Panc1 (cell line): Measurements from ENCODE around the gene PTPRR.

Experiments used
- POLR2AphosphoS5 ChIP-seq: IDR thresholded peaks from 2 replicates; pipeline ENCODE4 v1.6.1; 2012; ENCODE audit warnings: mild to moderate bottlenecking, low read depth, low read length, moderate library complexity
- REST ChIP-seq, 2 experiments: IDR thresholded peaks; 2 replicates each; pipeline ENCODE4 v1.6.1; 2011 to 2012; ENCODE audit warnings: low read depth in 2 of 2, control low read depth in 1 of 2, low read length in 1 of 2, mild to moderate bottlenecking in 1 of 2, moderate library complexity in 1 of 2; ENCODE audit not compliant: insufficient read depth in 1 of 2
- TCF7L2 ChIP-seq: IDR thresholded peaks from 2 replicates; pipeline ENCODE4 v1.6.1; 2011; ENCODE audit warnings: mild to moderate bottlenecking, low read depth, low read length, inconsistent platforms
- TF ChIP-seq, protein P1 (sequence below): fragments of 450-650 bp; IDR thresholded peaks from 2 replicates; pipeline ENCODE4 v1.5.1; 2017; ENCODE audit warnings: mild to moderate bottlenecking

DNA sequence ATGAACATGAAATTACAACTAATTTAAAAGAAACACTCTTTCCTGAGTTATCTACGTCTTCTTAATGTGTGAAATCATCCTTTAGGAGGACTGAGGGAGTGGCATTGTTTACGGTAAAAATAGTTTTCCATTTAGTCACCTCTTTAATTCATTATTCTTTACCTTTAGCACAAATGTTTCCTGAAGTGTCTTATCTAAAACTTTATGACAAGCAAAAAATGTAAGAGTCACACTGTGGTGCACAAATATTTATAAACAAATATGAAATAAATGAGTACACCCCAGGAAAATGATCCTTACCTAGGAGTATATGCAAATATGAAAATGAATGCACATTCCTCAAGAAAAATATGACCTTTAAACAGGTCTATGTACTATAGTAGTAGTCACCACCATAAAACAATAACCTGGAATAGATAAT is 104.6 kb downstream of the PTPRR start:
- TF ChIP-seq, protein P1, sequence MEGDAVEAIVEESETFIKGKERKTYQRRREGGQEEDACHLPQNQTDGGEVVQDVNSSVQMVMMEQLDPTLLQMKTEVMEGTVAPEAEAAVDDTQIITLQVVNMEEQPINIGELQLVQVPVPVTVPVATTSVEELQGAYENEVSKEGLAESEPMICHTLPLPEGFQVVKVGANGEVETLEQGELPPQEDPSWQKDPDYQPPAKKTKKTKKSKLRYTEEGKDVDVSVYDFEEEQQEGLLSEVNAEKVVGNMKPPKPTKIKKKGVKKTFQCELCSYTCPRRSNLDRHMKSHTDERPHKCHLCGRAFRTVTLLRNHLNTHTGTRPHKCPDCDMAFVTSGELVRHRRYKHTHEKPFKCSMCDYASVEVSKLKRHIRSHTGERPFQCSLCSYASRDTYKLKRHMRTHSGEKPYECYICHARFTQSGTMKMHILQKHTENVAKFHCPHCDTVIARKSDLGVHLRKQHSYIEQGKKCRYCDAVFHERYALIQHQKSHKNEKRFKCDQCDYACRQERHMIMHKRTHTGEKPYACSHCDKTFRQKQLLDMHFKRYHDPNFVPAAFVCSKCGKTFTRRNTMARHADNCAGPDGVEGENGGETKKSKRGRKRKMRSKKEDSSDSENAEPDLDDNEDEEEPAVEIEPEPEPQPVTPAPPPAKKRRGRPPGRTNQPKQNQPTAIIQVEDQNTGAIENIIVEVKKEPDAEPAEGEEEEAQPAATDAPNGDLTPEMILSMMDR = no peak
- TF ChIP-seq POLR2AphosphoS5 (no peak), REST (IDR thresholded peaks at IDR 0.05; ENCODE audit: insufficient read depth in 1 of 2, low read depth in 2 of 2, low read length in 1 of 2) (no peak), TCF7L2 (no peak)
